NCI-H345 (cell line): ENCODE measurements around the gene PCDHGA1.
"Not testable (repeated sequence)": the region's sequence is repeated elsewhere in the genome, so short reads cannot be mapped to it uniquely, and the experiment has no call there.

ENCODE experiments used
- DNase-seq: peaks from one replicate; lab custom pipeline; 2025; lab: John Stamatoyannopoulos, UW

PCDHGA1 gene

DNA sequence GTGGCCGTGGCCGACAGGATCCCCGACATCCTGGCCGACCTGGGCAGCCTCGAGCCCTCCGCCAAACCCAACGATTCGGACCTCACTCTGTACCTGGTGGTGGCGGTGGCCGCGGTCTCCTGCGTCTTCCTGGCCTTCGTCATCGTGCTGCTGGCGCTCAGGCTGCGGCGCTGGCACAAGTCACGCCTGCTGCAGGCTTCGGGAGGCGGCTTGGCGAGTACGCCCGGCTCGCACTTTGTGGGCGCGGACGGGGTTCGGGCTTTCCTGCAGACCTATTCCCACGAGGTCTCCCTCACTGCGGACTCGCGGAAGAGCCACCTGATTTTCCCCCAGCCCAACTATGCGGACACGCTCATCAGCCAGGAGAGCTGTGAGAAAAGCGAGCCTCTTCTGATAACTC lies 15.7 kb downstream of the PCDHGA1 start:
- DNase-seq: not testable (repeated sequence)

DNA sequence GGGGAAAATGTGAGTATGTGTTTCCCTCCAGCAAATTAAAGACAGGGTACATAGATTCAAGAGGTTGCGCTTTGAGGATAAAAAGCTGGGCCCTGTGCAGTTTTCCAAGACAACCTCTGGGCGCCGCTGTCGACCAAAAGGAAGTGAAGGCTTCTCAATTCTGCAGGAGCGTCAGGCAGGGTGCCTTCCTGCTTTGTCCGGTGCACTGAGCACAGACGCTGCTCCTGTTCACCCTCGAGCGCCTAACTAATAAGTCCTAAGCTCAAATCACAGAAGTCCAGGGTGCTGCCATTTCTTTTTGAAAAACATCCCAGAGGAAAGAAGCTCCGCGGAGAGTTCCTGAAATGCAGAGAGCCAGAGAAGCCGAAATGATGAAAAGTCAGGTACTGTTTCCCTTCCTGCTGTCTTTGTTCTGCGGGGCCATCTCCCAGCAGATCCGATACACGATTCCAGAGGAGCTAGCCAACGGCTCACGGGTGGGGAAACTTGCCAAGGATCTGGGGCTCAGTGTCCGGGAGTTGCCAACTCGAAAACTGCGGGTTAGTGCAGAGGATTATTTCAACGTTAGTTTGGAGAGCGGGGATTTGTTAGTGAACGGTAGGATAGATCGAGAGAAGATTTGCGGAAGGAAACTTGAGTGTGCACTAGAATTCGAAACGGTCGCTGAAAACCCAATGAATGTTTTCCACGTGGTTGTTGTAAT lies 19.8 kb downstream of the PCDHGA1 start, which contains the start of gene PCDHGB1:
TSS of gene PCDHGB1 (plus strand) at position 183 of the 703 bp plus-strand sequence. CDS start at position 345, 162 bp downstream.
- DNase-seq: peak; percentile 87

DNA sequence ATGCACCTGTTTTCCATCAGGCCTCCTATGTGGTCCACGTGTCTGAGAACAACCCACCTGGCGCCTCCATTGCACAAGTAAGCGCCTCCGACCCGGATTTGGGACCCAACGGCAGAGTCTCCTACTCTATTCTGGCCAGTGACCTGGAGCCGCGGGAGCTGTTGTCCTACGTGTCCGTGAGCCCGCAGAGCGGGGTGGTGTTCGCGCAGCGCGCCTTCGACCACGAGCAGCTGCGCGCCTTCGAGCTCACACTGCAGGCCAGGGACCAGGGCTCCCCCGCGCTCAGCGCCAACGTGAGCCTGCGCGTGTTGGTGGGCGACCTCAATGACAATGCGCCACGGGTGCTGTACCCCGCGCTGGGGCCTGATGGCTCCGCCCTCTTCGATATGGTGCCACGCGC lies 21.3 kb downstream of the PCDHGA1 start:
- no peak for DNase-seq

DNA sequence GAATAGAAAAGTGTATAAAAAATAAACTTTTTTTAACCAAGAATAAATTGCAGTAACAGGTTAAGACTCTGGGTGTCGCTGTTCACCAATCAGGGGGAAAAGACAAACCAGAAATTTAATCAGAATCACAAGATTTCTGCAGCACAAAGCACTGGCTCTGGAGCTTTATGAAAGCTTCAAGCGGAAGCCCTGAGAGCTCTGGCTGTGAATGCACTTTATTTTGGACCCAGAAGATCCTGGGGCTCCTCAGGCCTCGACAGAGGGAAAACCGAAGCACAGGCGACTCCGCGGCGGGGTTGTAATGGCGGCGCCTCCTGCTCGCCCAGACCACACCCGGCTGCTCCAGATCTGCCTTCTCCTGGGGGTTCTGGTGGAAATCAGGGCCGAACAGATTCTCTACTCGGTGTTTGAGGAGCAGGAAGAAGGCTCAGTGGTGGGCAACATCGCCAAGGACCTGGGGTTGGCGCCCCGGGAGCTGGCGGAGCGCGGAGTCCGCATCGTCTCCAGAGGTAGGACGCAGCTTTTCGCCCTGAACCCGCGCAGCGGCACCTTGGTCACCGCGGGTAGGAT lies 24.7 kb downstream of the PCDHGA1 start, which contains the start of gene PCDHGA4:
TSS of gene PCDHGA4 (plus strand) at position 122 of the 570 bp plus-strand sequence. CDS start at position 209, 87 bp downstream.
- no peak for DNase-seq

DNA sequence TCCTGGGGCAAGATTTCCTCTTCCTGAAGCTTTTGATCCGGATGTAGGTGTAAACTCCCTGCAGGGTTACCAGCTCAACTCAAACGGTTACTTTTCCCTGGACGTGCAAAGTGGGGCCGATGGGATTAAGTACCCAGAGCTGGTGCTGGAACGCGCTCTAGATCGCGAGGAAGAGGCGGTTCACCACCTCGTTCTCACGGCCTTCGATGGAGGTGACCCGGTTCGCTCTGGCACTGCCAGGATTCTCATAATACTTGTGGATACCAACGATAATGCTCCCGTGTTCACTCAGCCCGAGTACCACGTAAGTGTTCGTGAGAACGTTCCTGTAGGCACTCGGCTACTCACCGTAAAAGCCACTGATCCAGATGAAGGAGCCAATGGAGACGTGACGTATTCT lies 25.3 kb downstream of the PCDHGA1 start:
- DNase-seq: no peak

DNA sequence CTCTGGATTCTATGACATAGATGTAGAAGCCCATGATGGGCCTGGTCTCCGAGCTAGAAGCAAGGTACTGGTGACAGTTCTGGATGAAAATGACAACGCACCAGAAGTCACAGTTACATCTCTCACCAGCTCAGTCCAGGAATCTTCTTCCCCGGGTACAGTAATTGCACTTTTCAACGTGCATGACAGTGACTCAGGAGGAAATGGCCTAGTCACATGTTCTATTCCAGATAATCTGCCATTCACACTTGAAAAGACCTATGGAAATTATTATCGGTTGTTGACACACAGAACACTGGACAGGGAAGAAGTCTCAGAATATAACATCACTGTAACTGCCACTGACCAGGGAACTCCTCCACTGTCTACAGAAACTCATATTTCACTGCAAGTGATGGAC lies 25.8 kb downstream of the PCDHGA1 start:
- no peak for DNase-seq

DNA sequence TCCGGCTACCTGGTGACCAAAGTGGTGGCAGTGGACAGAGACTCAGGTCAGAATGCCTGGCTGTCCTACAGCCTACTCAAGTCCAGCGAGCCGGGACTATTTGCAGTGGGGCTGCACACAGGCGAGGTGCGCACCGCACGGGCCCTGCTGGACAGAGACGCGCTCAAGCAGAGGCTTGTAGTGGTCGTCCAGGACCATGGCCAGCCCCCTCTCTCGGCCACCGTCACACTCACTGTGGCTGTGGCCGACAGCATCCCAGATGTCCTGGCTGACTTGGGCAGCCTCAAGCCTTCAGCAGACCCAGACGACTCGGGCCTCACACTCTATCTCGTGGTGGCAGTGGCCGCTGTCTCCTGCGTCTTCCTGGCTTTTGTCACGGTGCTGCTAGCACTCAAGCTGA lies 26.6 kb downstream of the PCDHGA1 start:
- DNase-seq: no peak

DNA sequence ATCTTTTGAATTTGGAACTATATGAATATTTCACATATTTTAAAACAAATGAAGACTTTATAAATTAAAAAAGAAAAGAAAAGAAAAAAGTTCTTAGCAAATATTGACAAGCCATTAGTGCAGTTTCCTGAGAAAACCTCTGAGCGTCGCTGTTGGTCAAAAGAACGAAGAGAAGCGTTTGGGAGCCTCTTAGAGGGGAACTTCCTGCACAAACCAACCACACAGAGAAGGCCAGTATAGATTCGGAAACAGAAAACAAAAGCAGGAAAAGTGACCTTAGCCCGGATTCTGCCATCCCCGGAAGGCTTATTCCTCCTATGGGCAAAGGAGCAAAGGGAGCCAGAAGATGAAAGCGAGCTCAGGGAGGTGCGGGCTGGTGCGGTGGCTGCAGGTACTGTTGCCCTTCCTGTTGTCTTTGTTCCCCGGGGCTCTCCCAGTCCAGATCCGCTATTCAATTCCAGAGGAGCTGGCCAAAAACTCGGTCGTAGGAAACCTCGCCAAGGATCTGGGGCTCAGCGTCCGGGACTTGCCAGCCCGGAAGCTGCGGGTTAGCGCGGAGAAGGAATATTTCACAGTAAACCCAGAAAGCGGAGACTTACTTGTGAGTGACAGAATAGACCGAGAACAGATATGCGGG lies 29.6 kb downstream of the PCDHGA1 start, which contains the start of gene PCDHGB2:
TSS of gene PCDHGB2 (plus strand) at position 205 of the 637 bp plus-strand sequence. CDS start at position 347, 142 bp downstream.
- no peak for DNase-seq

DNA sequence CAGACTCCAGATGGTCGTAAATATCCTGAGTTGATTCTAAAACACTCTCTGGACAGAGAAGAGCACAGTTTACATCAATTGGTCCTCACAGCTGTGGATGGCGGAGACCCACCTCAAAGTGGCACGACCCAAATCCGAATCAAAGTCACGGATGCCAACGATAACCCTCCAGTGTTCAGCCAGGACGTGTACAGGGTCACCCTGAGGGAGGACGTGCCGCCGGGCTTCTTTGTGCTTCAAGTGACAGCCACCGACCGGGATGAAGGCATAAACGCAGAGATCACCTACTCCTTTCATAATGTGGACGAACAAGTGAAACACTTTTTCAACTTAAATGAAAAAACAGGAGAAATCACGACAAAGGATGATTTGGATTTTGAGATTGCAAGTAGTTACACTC lies 30.4 kb downstream of the PCDHGA1 start:
- DNase-seq: no peak

DNA sequence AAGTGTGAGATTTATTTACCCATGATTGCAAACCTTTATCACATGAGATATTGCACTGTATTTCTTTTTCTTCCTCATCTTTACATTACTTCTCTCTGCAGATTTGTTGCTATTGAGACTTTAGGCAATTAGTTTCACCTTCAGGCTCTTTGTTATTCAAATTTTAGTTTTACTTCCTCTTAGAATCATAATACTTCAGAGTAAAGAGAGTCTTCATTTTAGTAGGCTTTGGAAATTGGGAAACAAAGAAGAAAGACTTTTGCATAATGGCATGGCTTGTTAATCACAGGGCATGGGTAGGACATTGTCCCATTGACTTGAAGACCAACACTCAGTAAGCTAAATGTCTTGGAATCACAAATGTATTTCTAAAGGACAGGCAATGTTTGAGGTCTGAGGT lies 32.4 kb downstream of the PCDHGA1 start:
- DNase-seq: no peak

DNA sequence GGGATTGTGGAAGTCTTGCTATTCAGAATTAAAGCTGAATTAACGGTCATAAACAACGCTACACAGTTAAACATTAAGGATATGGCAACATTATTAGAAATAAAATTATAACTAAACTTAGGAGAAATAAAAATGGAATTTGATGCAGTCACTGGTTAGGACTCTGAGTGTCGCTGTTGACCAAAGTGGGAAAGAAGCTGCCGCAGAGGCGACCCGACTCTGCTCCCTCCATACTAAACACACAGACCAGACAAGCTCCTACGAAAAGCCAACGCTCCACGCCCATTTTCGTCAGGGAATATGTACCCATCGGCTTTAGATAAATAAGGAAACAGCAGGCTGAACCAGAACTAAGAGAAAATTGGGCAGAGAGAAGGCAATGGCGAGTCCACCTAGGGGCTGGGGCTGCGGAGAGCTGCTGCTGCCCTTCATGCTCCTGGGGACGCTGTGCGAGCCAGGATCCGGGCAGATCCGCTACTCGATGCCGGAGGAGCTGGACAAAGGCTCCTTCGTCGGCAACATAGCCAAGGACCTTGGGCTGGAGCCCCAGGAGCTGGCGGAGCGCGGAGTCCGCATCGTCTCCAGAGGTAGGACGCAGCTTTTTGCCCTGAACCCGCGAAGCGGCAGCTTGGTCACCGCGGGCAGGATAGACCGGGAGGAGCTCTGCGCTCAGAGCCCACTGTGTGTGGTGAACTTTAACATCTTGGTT lies 33.8 kb downstream of the PCDHGA1 start, which contains the start of gene PCDHGA5:
TSS of gene PCDHGA5 (plus strand) at position 211 of the 709 bp plus-strand sequence. CDS start at position 380, 169 bp downstream.
- no peak for DNase-seq

DNA sequence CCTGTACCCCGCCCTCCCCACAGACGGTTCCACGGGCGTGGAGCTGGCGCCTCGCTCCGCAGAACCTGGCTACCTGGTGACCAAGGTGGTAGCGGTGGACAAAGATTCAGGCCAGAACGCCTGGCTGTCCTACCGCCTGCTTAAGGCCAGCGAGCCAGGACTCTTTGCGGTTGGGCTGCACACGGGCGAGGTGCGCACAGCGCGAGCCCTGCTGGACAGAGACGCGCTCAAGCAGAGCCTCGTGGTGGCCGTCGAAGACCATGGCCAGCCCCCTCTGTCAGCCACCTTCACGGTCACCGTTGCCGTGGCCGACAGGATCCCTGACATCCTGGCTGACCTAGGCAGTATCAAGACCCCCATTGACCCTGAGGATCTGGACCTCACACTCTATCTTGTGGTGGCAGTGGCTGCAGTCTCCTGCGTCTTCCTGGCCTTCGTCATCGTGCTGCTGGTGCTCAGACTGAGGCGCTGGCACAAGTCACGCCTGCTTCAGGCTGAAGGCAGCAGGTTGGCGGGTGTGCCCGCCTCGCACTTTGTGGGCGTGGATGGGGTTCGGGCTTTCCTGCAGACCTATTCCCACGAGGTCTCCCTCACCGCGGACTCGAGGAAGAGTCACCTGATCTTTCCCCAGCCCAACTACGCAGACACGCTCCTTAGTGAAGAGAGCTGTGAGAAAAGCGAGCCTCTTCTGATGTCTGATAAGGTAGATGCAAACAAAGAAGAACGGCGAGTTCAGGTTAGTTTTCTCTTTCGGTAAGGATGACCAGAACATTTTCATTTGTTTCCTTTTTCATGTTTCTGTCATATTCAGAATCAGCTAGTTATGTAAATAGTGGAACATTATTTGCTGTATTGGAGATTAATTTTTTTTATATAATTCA lies 35.9 kb downstream of the PCDHGA1 start:
- no peak for DNase-seq

DNA sequence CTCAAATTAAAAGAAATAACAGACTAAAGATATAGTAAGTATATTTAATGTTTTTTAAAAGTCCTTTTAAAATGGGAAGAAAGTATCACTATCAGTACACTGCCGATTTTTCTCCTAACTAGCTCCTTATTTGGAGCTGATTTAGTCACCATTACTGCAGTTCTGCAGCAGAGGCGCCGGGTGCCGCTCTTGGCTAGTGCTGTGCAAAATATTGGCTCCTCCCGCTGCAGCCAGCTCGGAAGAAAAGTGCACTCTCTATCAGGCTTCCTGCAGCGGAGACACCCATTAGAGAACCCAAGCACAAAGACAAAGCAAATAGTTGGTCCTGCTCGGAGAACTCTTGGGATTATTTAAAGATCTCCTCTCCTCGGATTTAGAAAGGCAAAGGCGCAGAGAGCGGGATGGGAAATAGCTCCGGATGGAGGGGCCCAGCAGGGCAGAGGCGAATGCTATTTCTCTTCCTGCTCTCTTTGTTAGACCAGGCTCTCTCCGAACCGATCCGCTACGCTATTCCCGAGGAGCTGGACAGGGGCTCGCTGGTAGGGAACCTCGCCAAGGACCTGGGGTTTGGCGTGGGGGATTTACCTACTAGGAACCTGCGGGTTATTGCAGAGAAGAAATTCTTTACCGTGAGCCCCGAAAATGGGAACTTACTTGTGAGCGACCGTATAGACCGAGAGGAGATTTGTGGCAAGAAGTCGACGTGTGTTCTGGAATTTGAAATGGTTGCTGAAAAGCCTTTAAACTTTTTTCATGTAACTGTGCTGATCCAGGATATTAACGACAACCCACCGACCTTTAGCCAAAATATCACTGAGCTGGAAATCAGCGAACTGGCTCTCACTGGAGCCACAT lies 39.9 kb downstream of the PCDHGA1 start, which contains the start of gene PCDHGB3:
TSS of gene PCDHGB3 (plus strand) at position 249 of the 855 bp plus-strand sequence. CDS start at position 402, 153 bp downstream.
- DNase-seq: no peak

DNA sequence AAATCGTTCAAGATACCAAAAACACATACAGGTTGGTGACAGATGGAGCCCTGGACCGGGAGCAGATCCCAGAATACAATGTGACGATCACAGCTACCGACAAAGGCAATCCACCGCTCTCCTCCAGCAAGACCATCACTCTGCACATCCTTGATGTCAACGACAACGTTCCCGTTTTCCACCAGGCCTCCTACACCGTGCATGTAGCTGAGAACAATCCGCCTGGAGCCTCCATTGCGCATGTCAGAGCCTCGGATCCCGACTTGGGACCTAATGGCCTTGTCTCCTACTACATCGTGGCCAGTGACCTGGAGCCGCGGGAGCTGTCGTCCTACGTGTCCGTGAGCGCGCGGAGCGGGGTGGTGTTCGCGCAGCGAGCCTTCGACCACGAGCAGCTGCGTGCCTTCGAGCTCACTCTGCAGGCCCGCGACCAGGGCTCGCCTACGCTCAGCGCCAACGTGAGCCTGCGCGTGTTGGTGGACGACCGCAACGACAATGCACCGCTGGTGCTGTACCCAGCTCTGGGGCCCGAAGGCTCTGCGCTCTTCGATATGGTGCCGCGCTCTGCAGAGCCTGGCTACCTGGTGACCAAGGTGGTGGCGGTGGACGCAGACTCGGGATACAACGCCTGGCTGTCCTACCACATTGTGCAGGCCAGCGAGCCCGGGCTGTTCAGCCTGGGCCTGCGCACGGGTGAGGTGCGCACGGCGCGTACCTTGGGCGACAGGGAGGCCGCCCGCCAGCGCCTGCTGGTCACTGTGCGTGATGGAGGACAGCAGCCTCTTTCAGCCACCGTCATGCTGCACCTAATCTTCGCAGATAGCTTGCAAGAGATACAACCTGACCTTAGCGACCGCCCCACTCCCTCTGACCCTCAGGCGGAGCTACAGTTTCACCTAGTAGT lies 41.5 kb downstream of the PCDHGA1 start:
- no peak for DNase-seq

DNA sequence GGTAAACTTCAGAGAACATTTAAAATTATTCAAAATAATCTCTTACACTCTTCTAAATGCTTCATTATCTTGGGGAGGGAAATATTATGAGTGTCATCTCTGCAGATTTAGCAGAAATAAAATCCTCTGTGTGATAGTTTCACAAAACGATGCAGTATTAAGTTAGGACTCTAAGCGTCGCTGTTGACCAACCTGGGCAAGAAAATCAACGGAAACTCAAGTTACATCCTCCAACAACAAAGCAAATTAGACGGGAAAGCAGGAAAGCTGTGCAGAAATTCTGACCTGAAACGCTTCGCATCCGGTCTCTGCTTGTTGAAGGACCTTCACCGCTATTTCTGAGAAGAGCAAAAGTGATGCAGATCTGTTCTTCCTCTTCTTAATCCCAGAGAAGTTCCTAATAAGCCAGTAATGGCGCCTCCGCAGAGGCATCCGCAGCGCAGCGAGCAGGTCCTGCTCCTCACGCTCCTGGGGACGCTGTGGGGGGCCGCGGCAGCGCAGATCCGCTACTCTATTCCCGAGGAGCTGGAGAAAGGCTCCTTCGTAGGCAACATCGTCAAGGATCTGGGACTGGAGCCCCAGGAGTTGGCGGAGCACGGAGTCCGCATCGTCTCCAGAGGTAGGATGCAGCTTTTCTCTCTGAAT lies 43.5 kb downstream of the PCDHGA1 start, which contains the start of gene PCDHGA6:
TSS of gene PCDHGA6 (plus strand) at position 219 of the 645 bp plus-strand sequence. CDS start at position 412, 193 bp downstream.
- DNase-seq: no peak

DNA sequence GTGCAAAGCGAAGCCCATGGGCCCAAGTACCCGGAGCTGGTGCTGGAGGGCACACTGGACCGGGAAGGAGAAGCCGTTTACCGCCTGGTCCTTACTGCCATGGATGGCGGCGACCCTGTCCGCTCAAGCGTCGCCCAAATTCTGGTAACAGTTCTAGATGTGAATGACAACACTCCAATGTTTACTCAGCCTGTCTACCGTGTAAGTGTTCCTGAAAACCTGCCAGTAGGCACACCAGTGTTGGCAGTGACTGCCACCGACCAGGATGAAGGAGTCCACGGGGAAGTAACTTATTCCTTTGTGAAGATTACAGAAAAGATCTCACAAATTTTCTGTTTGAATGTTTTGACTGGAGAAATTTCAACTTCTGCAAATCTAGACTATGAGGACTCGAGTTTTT lies 44.3 kb downstream of the PCDHGA1 start:
- DNase-seq: no peak

DNA sequence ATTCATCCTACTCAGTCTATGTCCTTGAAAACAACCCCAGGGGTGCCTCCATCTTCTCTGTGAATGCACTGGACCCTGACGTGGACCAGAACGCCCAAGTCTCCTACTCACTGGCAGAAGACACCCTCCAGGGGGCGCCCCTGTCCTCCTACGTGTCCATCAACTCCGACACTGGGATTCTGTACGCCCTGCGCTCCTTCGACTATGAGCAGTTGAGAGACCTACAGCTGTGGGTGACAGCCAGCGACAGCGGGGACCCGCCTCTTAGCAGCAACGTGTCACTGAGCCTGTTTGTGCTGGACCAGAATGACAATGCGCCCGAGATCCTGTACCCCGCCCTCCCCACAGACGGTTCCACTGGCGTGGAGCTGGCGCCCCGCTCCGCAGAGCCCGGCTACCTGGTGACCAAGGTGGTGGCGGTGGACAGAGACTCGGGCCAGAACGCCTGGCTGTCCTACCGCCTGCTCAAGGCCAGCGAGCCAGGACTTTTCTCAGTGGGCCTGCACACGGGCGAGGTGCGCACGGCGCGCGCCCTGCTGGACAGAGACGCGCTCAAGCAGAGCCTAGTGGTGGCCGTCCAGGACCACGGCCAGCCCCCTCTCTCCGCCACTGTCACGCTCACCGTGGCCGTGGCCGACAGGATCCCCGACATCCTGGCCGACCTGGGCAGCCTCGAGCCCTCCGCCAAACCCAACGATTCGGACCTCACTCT lies 45.3 kb downstream of the PCDHGA1 start:
- DNase-seq: not testable (repeated sequence)
